HG02884 (cell line): ENCODE results near the gene LAMTOR3.

Source experiments
- ATAC-seq: cut with Tn5 transposase; IDR thresholded peaks from one replicate; pipeline ENCODE4 v1.9.1; 2021; ENCODE audit warnings: mild to moderate bottlenecking, moderate library complexity; ENCODE audit not compliant: unreplicated experiment

The LAMTOR3 gene

DNA sequence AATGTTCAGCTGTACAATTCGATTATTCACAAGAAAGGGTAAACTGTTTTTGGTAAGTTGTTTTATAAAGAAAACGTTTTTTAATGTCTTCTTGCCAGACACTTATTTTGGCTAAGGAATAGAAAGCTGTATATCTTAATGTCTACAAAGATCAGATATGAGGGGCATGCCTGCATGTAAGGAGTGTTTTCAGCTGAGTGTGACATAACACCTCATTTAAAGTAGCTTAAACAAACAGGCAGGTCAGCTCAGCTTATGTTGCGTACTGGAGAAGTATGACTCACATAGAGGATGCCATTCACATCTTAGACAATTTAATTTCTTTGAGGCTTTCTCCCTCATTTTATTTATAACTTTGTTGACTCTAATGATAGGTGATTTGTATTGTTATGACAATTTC lies 30.4 kb downstream of the LAMTOR3 start:
- ATAC-seq, result no peak

DNA sequence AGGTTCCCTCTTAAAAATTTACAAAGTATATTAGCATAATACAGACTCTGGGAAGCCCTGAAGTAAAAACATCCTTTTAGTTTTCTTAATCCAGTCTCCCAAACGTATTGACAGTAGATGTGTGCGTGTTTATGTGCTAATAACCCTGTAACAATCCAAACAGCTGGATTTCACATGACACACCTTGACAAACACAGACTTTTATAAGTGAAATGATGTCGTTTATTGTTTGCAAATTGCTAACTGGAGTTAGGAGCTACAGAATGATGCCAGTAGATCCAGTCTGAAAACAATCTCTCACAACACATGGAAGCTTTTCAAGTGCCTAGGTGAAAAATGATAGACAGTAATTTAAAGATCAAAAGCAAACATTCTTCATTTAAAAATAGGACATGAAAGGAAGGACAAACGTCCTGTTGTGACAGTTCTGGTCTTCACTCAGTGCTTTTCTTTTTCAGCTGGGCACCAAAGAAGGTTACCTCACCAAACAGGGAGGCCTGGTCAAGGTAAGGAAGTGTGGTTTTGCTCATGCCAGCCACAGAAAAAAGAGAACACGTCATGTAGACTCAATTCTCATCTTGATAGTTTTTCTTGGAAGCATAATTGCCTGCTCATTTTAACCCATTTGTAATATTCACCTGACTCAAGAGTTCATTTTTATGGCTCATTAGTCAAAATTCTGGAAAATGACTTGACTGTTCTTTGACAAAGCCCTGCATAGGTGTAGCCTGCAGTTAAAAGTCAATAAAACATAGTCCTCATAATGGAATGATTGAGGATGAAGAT lies 32.9 kb downstream of the LAMTOR3 start:
- no peak for ATAC-seq

DNA sequence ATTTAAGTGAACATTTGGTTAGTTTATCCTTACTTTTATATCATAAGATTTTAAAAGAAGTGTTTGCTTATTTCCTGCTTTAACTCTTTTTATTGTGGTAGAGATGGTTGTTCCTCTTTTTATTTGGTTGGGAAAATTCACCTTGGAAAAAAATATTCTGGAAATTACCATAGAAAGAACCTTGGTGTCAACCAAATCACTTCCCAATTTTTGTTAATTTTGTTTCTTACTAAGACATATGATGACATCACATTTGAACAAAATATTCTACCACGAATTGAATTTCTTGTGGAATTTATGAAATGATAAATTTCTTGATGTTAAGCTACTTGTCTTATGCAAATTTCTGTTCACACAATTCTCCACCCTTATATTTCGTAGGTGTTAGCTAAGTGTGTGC lies 33.7 kb downstream of the LAMTOR3 start:
- ATAC-seq, result no peak

DNA sequence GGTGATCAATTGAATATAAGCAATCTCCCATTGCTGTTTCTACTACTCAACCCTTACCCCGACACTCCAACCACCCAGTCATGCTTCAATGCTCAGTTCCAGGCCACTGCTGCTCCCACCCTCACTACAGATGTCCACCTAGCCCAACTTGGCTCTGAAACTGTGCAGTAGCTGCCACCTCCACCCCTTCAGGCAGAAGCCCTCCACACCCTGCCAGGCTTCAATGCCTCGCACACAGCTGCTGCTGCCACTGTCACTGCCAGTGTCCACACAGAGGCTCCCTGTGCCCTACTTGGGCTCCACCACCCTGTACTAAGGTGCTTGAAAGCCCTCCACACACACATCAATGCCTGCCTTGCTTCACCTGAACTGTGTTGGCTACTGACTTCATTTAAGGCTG lies 34.6 kb downstream of the LAMTOR3 start:
- no peak for ATAC-seq

DNA sequence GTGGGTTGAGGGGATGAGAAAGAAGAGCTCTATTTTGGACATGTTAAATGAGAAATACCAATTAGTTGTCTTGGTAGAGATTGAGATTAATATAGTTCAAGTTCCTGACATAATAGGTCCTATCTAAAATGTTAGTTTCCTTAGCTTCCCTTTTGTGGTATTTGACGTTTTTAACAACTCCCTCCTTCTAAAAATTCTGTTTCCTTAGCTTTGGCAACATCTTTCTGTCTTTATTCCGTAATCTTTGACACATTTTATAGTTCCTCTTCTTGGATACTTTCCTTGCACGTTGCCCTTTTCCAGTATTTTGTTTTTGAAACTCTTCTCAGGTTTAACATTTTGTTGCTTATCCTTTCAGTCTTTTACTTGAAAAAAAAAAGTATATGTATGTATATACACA lies 36.9 kb downstream of the LAMTOR3 start:
- no peak for ATAC-seq

DNA sequence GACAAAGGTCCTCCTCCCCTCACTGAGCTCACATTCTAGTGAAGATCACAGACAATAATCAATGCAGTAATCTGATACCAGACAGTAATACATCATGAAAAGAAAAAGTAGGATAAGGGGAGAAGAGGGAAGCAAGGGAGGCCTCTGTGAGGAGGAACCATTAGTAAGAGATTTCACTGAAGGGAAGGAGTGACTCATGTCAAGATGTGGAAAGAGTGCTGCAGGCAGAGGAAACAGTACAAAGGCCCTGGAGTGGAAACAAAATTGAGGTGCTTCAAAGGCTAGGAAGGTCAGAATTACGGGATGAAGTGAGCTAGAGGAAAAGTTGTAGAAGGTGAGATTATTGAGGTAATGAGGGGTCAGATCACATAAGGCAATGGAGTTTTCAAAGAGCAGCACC lies 38.1 kb downstream of the LAMTOR3 start:
- ATAC-seq, result no peak

DNA sequence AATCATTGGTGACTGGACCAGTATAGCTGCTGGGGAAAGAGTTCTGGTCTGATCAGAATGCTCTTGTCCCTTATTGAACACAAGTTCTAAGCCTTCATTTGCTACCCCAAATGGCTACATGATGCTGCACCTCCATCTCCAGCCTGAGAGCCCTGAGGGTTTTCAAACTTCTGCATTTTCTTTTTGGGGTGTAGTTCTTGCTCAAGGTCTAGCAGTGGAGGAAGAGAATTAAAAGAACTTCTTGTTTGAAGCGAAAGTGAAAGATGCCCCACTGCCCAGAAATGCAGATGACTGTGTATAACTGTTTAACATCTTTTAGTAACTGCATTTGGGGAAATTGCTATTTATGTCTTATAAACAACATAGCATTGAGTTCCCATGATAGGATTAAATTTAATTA lies 38.5 kb downstream of the LAMTOR3 start:
- peak; percentile 33 for ATAC-seq

DNA sequence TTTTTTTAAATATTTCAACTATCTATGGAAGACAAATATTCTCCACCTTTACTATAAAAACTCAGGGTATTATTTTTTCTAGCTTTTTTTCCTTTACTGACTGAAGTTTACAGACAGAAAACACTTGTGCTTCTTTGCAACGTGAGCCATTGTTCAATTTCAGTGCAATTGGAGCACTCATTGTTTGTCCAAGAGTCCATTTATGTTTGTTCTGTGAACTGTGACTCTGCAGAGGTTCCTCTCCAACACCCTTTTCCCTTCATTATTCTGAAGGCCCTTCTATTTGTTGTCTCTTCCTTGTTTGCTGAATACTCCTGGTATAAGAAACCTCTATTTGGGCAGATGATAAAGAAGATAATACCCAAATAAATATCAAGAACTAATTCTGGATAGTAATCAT lies 40.2 kb downstream of the LAMTOR3 start:
- ATAC-seq, result no peak

DNA sequence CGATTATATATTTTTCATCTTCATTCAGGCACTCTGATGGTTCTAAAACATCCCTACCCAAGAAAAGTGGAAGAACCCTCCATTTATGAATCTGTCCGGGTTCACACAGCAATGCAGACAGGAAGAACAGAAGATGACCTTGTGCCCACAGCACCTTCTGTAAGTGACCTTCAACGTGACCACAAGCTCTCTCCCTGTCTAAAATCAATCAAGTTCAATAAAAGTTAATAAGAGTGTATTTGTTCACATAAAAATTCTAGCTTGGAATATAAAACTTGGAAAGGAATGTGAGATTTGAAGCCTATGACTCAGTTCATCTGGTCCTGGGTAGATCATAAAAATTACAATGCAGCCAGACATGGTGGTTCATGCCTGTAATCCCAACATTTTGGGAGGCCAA lies 41.0 kb downstream of the LAMTOR3 start:
- no peak for ATAC-seq

DNA sequence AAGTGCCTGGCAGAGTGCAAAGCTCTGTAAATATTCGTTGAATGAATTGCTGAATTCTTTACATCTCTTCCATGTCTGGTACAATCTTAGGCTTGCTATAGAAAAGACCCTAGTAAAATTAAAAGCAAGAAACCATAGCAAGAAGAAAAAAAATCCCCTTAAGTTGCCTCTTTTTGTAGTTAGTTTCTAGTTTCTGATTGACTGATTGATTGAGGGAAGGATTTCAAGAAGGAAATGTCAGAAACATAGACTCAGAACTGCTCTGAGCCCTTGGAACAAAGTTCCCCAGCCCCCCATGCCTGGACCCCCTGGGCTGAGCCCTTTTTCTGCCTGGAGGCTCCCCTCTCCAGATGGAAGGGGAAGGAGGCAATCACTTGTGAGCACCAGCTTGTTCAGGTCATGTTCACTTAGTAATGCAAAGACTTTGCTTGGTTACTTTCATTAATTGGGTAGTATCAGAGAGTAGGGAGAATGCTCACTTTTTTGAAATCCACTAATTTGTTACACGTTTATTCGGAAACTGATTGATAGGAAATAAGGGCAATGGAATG lies 42.0 kb downstream of the LAMTOR3 start:
- no peak for ATAC-seq

DNA sequence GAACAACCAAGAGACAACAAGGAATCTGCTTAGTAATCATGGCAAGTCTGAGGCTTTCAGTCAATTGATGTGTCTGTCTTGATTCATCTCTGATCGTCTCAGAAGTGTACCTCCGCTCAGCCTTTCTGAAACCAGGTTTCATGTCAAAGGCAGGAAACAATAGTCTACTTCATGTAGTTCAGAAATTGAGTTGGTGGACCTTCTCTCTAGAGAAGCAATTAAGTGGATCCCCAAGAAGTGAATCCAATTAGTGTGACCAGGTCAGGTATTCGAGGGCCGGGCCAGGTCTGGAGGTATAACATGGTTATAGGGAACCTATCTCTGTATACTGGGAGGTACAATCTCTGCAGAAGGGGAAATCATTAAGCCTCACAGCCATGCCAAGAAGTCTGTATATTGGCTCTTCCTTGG lies 45.6 kb downstream of the LAMTOR3 start:
- peak; percentile 31 for ATAC-seq

DNA sequence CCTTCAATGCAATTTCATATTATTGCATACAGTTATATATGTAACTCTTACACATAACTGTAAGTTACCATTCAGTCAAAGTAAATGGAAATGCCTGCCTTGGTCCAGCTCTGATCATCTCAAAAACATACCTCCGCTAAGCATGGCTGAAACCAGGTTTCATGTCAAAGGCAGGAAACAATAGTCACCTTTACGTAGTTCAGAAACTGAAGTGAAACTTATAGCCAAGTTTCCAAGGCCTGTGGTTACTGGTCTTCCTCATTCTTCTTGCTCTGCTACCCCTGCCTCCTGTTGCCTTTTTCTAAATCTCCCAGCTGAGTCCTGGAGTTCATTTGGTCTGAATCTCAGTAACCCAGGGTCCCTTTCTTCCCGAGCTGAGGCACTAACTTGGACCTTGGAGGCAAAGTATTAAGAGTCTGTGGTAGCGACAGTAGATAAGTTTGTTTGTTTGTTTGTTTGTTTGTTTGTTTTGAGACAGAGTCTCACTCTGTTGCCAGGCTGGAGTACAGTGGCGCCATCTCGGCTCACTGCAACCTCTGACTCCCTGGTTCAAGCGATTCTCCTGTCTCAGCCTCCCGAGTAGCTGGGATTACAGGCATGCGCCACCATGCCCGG lies 46.8 kb downstream of the LAMTOR3 start:
- ATAC-seq, result peak; percentile 60

DNA sequence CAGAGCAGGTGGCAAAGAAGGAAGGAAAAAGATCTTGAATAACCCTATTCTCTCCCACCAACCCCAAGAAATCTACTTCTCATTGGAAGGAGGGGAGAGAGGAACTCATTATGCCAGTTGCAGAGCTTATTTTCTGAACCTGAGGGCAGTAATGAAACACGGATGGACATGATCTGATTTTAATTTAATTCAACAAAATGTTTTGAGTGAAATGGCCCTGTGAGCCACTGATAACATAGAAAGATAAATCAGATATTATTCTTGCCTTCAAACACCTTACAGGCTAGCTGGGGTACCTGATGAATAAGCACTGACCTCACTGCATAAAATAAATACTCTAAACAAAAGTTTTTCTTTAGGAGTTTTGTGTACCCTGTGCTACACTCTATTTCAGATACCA lies 47.3 kb downstream of the LAMTOR3 start:
- ATAC-seq, result no peak

DNA sequence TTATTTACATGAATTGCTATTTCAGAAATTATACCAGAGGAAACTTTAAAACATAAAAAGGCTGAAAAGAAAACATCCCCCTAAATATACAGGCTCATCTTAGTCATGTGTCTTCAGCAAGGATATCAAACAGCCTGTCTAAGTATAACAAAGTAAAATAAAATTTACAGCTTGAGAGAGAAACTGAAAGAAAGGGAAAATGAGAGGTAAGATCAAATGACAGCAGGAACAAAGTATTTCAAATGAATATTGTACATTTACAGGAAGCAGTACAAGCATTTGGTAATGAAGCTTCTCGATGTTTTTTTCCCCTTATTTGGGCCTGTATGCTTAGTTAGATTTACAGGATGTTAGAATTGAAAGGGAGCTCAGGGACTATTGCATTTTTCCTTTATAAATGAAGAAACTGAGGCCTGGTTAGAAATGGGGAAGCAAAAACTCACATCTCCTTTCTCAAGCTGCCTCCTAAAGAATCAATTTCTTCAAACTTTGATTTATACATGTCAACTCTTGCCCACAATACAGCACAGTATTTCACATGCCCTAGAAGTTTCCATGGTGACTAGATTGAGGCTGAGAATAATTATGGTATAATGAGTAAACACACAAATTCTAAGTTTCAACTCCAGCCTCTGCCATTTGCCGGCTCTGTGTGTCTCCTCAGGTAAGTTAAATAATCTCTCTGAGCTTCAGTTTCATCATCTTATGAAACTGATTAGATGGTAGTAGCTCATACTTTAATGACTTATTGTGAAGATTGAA lies 48.3 kb downstream of the LAMTOR3 start:
- no peak for ATAC-seq

DNA sequence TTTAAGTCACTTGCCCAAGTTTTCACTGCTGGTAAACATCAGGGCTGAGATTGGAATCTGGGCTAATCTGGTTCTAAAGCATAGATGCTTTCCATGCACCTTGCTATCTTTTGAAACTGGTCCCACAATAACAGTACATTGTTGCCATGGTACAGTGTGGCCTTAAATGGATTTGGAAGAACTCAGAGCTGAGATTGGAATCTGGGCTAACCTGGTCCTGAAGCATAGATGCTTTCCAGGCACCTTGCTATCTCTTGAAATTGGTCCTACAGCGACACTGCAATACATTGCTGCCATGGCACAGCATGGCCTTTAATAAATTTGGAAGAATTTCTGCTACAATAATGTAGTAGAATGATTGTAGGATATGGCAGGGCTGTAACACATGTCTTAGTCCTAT lies 49.0 kb downstream of the LAMTOR3 start:
- no peak for ATAC-seq

DNA sequence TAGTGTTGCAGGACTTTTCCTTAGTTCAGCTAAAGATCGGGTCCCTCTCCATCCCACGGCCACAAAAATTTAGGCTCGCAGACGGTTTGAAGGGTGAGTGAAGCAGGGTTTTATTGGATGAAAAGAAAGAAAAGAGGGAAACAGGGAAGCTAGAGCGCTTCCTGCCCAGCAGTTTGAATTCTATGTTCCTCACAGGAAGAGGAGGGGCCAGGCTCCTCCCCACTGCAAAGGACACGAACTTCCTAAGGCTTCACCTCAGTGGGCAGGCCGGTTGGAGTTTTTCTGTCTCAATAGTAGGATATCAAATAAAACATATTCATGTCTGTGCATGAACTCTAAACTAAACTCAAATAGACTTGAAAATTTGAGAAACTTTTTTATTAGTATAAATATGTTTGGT lies 50.2 kb downstream of the LAMTOR3 start:
- no peak for ATAC-seq

DNA sequence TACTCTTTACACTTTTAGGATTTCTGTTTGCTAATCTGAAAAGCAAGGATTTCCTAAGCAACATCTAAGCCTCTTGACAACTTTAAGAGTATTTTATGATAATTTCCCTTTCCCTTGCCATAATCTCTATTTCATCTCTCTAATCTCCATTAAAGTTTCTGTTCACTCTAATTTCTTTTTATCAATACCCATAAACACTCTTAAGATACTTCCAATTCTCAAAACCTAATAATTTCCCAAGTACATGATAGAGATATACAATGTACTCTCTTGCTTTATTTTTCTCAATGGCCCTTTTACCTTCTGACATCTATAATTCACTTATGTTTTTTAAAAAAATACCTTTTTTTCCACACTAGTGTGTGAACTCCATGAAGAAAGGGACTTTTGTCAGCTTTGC lies 50.8 kb downstream of the LAMTOR3 start:
- ATAC-seq, result no peak

DNA sequence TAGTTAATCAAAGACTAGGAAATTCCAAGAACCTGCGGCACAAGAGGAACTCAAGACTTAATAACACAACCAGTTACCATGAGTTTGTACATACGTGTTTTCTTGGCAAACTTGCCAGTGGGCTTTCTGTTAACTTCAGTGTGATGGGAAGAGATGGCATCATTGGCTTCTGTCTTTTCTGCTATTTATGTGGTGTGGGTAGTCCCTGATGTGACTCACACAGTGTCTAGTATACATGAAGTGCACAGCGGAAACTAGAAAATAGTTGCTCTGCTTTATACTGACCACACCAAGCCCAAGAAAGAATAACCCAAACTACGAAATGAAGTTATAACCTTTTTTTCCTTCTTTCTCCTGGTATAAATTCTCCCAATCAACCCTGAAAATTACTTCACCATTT lies 53.1 kb downstream of the LAMTOR3 start:
- no peak for ATAC-seq

DNA sequence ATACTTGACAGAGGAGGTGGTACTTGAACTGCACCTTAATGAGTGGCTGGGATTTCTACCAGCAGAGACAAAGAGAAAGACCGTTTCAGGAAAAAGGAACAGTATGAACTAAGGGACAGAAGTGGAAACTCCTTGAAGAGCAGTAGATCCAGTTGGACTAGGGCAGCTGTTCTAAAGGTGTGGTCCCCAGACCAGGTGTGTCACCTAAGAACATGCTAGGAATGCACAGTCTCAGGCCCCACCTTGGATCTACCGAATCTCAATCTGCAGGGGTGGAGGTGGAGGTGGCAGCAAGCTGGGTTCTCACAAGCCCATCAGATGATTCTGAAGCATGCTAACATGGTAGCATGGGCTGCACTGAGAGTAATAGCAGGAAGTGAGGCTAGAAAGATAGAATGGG lies 55.3 kb downstream of the LAMTOR3 start:
- no peak for ATAC-seq

DNA sequence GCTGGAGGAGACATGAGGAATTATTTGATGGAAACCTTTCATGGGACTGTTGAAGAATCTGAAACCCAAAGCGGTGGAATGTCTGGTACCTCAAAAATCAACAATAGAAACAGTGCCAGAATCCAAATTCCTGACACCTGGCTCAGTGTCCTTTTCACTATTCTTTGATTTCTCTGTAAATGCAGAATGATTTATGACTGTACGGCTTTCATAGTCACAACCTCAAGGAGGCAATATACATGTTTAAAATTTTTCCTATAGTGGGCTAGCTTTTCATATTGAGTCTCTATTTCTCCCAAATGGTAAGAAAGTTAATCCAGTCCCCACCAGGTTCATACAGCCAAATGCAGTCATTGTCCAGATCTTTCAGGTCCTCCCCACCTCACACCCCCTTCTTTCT lies 58.3 kb downstream of the LAMTOR3 start:
- no peak for ATAC-seq

DNA sequence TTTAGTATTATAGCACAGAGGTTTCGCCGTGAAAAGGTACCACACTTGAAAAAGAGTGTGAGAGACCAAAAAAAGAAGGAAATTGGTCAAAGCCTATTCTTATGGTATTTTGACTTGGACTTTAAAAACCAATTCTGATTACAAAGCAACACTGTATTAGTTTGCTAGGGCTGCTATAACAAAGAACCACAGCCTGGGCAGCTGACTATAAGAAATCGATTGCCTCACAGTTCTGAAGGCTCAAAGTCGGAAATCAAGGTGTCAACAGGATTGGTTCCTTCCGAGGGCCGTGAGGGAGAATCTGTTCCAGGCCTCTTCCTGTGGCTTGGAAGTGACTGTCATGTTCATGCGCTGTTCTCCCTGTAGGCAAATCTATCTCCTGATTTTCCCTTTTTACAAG lies 59.7 kb downstream of the LAMTOR3 start:
- no peak for ATAC-seq

DNA sequence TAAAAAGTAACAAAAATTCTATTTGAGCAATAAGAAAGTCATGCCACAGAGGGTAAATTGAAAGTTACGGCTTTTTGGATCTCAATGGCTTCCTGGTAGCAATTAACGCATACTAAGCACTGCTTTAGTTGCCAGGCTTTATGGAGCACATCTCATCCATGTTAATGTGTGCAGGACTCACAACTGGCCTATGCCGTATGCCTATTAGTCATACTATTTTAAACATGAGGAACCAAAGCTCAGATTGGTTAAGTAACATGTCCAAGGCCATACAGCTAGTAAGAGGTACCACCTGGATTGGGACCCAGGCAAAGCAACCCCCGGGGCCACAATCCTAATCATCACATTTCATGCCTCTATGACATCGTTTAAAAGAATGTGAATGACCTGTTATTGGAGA lies 60.5 kb downstream of the LAMTOR3 start:
- ATAC-seq, result no peak
